NAMALWA (cell line): ENCODE measurements around the gene BTAF1.

Source experiments
- DNase-seq: peaks from one replicate; pipeline ENCODE4 v3.0.0-alpha.2; 2015; ENCODE audit warnings: low spot score

Gene BTAF1

DNA sequence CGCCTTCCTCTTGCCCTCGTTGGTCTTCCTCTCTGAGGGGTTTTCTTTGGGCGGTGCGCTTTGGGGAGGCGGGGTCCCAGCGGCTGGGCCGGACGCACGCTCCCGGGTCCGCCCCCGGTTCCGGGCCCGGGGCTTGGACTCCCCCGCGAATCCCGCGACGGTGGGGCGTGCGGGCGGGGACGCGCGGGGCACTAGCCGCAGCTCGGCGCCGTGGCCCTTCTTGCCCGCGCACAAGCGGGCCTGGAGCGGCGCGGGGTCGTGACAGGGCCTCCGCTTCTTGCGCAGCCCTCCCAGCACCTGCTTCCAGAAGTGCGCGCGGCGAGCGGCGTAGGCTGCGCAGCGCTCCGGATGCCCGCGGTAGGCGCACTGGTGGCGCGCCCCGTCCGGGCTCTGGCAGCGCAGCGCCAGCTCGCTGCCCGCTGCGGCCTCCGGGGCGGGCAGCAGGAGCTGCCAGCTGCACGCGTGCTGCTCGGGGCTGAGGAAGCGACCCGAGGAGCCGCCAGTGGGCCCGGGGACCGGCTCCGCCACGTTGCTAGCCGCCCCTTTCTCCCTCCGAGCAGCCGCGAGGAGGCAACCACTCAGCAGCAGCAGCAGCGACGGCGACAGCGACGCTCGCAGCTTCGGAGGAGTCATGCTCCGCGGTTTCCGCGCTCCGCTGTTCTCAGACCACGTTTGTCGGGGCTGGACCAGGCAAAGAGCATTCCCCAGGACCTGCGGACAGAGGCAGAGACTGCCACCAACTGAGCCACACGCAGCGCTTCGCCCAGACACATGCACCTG lies 15.0 kb upstream of the BTAF1 start:
- peak; percentile 86 for DNase-seq

DNA sequence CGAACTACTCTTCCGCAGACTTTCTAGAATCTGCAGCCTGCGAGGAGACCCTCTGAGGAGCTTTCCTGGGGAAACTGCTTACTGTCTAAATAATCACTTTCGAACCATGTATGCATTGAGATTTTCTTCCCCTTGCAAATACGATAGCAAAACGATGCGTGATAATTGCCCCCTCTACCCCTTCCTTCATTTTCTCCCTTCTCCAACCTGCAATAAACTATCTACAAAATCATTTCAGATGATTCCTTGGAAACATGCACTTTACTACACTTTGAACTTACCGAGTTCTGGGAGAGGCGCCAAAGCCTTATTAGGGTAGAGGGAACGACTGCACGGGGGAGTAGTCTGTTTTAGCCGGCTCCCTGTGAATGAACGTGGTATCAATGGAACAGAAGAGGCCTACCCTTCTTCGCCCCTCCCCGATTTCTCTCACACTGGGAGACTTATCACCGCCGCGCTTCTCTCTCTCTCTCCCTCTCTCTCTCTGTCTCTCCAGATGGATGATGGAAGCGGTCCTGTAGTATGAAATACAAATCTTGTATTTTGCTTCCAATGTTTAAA lies 14.4 kb upstream of the BTAF1 start, which contains the start of gene FGFBP3:
Gene FGFBP3 (minus strand): TSS at position 370 of the 561 bp plus-strand sequence. CDS start 517 bp downstream, outside the sequence.
- no peak for DNase-seq

DNA sequence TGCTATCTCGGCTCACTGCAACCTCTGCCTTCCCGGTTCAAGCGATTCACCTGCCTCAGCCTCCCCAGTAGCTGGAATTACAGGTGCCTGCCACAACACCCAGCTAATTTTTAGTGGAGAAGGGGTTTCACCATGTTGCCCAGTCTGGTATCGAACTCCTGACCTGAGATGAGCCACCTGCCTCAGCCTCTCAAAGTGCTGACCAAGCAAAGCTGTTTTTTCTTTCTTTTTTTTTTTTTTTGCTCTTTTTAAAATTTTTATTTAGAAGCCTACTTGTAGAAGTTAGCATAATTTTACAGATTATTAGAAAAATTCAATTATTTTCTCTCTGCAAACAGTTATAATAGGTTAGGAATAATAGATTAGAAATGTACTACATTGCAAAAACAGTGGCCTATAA lies 13.1 kb upstream of the BTAF1 start:
- no peak for DNase-seq

DNA sequence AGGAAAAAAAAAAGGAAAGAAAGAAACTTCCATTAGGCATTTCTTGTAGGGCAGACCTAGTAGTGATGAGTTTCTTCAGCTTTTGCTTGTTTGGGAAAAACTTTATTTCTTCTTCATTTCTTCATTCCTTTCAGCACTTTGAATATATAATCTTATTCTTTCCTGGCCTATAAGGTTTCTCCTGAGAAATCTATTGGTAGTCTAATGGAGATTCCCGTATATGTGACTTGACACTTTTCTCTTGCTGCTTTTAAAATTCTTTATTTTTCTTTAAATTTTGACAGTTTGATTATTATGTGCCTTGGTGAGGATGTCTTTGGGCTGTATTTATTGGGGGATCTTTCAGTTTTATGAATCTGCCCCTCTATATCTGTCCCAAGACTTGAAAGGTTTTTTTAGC lies 3.9 kb upstream of the BTAF1 start:
- DNase-seq: no peak

DNA sequence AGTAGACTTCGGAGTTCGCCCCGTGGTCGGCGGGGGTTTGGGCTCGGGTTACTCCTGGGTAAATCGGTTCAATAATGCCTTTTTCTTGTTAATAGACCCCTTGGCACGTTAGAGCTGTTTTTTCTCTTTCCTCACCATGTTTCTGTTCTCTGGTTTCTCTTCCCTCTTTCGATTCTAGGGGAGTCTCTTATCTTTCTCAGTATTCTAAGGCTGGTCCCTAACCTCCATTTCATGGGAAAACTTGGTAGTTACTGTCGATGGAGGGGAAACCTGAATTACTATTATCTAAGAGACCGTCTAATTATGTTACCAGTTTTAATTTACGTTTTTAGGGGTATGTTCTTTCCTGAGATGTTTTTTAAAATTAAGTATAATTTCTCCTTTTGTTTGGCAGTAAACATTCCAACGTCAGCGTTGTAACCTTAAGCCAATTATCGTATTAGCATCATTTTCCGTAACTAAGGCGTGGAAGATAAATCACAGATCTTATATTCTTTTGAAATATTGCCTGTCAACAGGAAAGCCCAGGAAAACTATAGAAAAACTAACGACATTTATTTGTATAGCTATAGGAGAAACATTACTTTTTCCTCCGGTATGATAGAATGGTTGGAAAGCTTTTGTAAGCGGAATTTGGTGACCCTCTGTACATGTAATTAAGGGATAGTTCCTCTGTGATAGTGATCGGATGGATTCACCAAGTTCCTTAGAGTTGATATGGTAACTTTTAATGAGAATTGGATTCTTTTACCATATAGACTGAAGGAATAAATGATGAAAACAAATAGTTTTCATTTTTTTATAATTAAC lies 847 bp downstream of the BTAF1 start:
- no peak for DNase-seq

DNA sequence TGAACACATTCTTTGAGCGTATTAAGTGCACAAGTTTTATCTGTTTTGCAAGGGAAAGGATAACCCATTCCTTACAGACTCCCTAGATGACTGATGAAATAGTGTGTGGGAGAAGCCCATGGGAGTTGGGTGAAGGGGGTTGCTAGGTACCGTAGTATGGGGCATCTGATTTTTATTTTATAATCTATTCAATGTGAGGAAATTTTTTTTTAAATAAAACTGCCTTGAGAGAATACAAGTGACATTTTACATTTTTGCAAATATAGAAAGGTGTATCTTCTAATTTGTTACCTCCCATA lies 1.4 kb downstream of the BTAF1 start:
- no peak for DNase-seq

DNA sequence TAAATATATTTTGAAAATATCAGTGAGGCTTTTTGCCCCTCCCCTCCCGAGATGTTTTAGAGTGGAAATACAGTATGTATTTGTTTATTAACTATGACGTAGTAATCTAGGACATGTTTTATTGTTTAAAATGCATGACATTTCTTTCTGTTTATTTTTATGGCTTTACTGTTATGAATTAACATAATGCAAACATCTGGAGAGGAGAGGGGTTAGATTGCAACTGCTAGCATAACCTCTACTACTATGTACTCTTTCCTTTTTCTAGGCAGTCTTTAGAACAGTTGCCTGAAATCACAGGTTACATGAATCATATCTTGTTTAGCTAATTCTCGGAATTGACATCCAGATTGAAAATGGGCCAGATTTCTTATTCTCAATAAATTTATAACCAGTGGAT lies 7.4 kb downstream of the BTAF1 start:
- DNase-seq: no peak

DNA sequence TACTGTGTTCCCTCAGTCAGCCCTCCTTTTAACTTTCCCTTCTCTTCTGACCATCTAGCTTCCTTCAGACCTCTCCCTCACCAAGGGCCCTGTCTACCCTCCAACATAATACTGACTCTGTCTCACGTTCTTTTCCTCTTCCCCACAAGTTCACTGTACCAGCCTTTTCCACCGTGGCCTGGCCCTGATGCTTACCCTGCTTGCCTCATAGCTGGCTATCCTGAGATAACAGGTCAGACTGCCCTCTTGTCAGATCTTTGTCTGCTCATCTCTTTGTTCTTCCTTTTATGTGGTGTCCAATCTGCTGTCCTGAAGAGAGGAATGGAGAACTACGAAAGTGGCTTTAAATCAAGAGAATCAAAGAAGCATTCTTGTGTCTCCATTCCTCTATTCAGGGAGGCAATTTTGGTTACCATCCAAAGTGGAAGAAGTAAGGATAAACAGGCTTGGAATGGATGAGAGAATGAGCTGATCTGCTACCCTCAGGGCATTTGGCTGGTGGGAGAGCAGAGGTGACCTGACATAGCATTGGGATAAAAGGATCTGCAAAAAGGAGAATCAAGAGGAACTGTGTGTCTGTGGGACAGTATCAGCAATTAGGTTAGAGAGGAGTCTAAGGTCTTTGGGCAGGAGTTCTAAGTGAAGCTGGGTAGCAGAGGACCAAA lies 8.1 kb downstream of the BTAF1 start:
- no peak for DNase-seq

DNA sequence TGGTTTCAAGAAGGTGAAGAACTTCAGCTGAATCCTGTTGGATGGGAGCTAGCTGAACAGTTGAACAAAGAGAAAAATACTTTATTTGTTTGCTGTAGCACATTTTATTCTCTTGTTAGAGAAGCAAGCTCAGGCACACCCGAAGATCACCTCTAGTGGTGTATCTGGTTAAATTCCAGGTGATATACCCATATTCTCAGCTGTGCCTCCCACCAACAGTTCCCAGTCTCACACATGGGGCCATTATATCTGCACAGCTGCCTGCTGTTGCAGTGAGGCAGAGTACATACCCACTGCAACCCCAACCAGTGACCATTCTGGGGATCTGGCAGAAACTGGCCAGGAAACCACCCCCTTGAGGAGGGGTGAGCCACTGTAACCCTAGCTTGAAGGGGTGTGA lies 9.2 kb downstream of the BTAF1 start:
- DNase-seq: no peak

DNA sequence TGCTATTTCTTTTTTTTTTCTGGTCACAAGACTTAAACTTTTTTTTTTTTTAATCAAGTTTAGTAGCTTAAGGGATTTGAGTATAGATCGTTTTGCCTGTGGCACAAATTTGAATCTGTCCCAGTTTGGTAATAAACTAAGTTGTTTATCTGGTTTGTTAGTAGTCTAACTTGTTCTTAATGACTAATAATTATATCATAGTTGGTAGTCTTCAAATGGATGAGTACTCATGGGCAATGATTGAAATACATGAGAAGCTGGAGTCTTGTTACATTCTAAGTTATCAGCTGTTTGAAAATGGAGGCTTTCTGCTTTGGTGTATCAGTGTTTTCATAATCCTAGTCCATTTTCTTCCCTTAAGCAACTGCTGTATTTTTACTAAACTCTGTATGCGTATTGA lies 12.3 kb downstream of the BTAF1 start:
- DNase-seq: no peak

DNA sequence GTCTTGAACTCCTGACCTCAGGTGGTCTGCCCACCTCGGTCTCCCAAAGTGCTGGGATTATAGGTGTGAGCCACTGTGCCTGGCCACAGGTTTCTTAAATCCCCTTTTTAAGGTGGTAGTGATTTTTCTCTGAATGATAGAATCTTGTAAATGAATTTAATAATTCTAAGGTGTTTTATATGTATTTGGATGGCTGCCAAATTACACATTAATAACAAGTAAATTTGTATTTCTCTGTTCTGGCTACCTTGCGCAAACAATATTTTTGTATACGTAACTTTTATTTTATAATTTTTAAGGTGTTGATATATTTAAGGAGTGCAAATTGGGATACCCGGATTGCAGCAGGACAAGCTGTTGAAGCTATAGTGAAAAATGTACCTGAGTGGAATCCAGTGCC lies 16.1 kb downstream of the BTAF1 start:
- no peak for DNase-seq

DNA sequence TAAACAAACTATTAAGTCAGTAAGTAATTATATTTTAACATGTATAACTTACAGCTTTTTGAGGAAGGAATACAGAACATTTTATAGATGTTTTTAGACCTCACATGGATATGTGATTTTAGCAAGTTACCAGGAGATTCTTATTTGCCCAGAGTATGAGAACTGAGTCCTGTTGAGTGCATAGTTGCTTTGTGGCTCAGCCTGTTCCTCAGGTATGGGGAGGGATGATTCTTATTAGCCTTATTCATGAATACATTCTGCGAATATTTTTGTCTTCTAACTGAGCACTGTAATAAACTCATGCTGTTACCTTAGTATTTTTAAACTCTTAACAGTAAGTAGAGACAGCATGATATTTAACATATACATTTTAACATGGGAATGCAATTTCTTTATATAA lies 17.9 kb downstream of the BTAF1 start:
- DNase-seq: no peak

DNA sequence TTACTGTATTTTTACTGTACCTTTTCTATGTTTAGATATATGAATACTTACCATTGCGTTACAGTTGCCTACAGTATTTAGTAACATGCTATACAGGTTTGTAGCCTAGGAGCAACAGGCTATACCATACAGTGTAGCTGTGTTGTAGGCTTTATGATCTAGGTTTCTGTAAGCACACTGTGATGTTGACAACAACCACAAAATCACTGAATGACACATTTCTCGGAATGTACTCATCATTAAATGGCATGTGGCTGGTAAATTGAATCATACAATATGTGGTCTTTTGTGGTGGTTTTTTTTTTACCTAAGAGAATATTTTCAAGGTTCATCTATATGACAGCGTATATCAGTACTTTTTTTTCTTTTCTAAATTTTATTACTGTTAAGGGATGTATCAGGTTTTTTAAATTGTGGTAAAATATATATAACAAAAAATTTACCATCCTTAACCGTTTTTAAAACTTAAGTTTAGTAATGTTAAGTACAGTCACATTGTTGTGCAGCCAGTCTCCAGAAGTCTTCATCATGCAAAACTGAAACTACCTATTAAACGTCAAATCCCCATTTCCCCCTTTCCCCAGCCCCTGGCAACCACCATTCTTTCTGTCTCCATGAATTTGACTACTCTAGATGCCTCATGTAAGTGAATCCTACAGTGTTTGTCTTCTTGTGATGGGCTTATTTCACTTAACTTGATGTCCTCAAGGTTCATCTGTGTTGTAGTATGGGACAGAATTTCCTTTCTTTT lies 21.5 kb downstream of the BTAF1 start:
- DNase-seq: no peak

DNA sequence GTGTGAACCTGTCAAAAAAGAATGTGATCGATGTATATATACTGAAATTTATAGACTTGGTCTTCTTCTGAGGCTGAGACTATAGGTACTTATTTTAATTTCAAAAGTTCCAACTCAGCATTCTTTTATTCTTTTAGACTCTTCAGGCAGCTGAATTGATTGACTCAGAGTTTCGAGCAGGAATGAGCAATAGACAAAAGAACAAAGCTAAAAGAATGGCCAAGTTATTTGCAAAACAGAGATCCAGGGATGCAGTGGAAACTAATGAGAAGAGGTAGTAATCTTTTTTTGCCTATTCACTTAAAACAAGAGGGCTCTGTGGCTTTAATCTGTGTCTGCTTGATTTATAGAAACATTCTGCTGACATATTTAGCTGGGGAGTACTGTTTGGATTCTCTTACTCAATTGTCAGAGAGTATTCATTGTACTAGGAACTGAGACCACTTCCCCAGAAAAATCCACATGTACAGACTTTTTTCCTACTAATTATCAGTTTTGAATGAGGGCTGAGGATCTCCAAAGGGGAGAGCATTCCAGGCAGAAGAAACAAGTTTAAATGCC lies 30.1 kb downstream of the BTAF1 start:
- no peak for DNase-seq

DNA sequence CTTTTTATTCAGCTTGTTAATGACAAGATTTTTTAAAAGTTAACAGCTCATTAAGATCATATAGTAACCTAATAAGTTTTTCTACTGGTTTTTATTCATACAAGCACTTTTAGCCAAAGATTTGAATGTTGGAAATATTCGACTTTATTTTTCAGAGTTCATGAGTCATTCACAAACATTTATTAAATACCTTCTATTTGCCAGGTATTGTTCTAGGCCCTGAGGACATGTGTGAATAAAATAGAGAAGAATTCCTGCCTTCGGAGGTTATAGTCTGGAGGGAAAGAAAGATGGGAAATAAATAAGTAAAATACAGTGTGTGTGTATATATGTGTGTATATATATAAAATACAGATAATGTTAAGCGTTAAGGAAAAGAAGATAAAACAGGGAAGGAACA lies 31.5 kb downstream of the BTAF1 start:
- DNase-seq: no peak

DNA sequence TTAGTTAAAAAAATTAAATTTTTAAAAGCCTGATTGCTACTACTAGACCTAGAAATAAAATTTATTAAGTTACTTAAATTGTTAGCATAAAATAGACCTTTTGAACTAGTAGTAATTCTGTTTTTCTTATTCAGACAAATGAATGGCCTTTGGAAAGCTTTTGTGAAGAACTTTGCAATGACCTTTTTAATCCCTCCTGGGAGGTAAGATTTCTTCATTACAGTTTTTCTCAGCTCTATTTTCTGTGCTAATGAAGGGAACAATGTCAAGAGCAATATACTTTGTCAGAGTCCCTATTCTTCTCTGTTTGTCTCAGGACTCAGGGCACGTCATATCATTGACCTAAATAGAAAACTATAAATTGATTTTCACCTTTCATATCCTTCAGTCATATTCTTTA lies 33.5 kb downstream of the BTAF1 start:
- no peak for DNase-seq

DNA sequence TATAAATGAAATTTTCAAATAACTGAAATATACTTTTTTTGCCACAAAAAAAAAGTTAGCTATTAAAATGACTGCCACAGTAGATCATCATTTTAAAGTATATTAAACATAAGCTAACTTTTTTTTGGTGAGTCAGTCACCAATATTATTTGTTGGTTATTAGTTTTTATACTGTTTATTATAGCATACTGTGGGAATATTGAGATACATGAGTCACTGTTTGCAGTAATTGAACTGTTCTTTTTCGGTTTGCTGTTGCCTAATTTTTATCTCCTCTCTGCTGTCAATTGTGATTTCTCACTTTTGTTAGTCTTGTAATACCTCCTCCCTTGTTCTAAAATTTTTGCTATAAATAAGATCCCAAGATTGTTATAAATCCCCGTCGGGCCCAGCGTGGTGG lies 45.7 kb downstream of the BTAF1 start:
- no peak for DNase-seq

DNA sequence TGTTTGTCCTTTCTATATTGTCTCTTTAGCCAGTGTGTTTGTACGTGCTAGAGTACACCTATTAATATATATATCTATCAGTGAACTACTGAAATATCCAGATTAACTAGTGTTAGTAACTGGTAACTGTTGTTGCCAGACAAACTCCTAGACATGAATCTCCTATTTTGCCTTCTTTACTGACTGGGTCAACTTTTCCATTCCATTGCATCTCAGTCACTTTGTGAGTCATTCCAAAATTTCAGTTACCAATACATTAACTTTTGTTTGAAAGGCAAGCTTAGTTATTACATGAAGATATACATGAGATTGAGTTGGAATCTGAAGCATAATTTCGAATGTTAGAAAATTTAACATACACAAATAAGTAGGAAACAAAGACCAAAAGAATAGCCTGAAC lies 51.4 kb downstream of the BTAF1 start:
- DNase-seq: no peak

DNA sequence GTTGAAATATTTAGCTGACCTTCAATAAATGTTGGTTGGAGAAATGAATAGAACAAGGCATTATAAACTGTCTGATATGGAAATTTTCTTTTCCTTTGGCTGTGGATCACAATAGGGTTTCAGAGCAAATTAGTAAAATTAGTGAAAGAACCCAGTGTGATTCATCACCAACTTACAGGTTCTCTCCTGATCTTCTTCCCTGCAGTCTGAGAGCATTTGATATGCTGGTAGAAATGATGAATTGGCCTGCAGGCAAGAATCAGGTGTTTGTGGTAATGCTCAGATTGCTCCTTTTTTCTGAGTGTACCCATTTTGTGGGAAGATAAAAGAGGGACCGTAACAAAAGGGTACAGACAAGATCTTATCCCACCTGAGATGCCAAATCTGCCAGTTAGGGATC lies 51.9 kb downstream of the BTAF1 start:
- no peak for DNase-seq

DNA sequence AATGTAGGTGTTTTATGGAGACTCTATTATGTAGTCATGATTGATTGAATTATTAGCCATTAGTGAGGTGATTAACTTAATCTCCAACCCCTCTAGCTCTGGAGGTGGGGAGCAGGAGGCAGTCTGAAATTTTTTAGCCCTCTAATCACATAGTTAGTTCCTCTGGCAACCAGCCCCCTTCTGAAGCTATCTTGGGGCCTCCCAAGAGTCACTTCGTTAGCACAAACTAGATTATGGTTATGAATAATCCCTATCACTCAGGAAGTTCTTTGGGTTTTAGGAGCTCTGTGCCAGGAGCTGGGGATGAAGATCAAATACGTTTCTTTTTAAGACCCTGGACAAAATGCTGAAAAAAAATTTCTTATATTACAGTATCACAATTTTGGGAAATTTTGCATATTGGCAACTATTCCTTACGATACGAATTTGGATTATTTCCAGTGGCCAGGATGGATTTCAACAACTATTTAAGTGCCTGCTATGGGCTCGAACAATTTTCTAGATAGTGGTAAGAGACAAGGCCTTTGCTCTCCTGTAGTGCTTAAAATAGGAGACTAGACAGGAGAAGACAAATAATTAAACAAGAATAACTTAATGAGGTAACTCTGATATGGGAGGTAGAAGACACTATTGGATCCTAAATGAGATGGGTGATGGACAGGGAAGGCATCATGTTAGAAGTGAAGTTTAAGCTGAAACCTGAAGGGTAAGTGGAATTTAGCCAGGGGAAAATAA lies 52.9 kb downstream of the BTAF1 start:
- DNase-seq: no peak

DNA sequence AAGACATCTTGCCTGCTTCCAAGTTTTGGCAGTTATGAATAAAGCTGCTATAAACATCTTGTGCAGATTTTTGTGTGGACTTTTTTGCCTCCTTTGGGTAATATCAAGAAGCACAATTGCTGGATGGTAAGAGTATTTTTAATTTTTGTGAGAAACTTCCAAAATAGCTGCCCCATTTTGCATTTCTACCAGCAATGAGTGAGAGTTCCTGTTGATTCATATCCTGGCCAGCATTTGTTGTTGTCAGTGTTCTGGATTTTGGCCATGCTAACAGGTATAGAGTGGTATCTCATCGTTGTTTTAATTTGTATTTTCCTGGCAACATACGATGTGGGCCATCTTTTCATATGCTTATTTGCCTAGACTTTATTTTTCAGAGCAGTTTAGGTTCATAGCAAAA lies 53.9 kb downstream of the BTAF1 start:
- no peak for DNase-seq
